Measurements from ENCODE around the gene RILP.
"Not testable (repeated sequence)": the region's sequence is repeated elsewhere in the genome, so short reads cannot be mapped to it uniquely, and the experiment has no call there.

RILP gene

GRCh38 chr17:1649844-1650501, at the start of gene RILP:
RILP (minus strand) TSS chr17:1649866; CDS start chr17:1649804, 62 bp downstream.
- no peak for DNase-seq (ENCODE audit: low read depth in 2 of 2)

GRCh38 chr17:1697681-1698080, 48.0 kb upstream of the RILP start:
- no peak for DNase-seq (ENCODE audit: low read depth in 2 of 2)

GRCh38 chr17:1695365-1695764, 45.7 kb upstream of the RILP start:
- no peak for DNase-seq (ENCODE audit: low read depth in 2 of 2)

- DNase-seq (ENCODE audit: low read depth in 2 of 2) = no peak
Observed at GRCh38 chr17:1693339-1693738, 43.7 kb upstream of the RILP start.

GRCh38 chr17:1690544-1691221, 41.0 kb upstream of the RILP start:
- no peak for DNase-seq (ENCODE audit: low read depth in 2 of 2)

- not testable (repeated sequence) for DNase-seq (ENCODE audit: low read depth in 2 of 2)
Observed at GRCh38 chr17:1688405-1688804, 38.7 kb upstream of the RILP start.

GRCh38 chr17:1686086-1686485, 36.4 kb upstream of the RILP start:
- no peak for DNase-seq (ENCODE audit: low read depth in 2 of 2)

GRCh38 chr17:1684378-1685189, 34.9 kb upstream of the RILP start, which contains the start of gene PRPF8:
PRPF8 (minus strand) TSS chr17:1684867; CDS start chr17:1684571, 296 bp downstream.
- peak; percentile 95 to 97 for DNase-seq (ENCODE audit: low read depth in 2 of 2)

GRCh38 chr17:1683459-1683858, 33.8 kb upstream of the RILP start:
- DNase-seq (ENCODE audit: low read depth in 2 of 2) = no peak

- no peak for DNase-seq (ENCODE audit: low read depth in 2 of 2)
Observed at GRCh38 chr17:1676401-1676800, 26.7 kb upstream of the RILP start.

GRCh38 chr17:1673041-1673785, 23.5 kb upstream of the RILP start:
- DNase-seq (ENCODE audit: low read depth in 2 of 2) = no peak

GRCh38 chr17:1663934-1664333, 14.3 kb upstream of the RILP start:
- not testable (repeated sequence) for DNase-seq (ENCODE audit: low read depth in 2 of 2)

- DNase-seq (ENCODE audit: low read depth in 2 of 2) = no peak
Observed at GRCh38 chr17:1661045-1661444, 11.4 kb upstream of the RILP start.

- DNase-seq (ENCODE audit: low read depth in 2 of 2) = no peak
Observed at GRCh38 chr17:1658100-1658499, 8.4 kb upstream of the RILP start.

GRCh38 chr17:1653735-1654134, 4.1 kb upstream of the RILP start:
- no peak for DNase-seq (ENCODE audit: low read depth in 2 of 2)

GRCh38 chr17:1652794-1653193, 3.1 kb upstream of the RILP start:
- DNase-seq (ENCODE audit: low read depth in 2 of 2) = not testable (repeated sequence)

- DNase-seq (ENCODE audit: low read depth in 2 of 2) = no peak
Observed at GRCh38 chr17:1651559-1651844, 1.8 kb upstream of the RILP start.

- no peak for DNase-seq (ENCODE audit: low read depth in 2 of 2)
Observed at GRCh38 chr17:1650731-1651558, 1.3 kb upstream of the RILP start.

GRCh38 chr17:1648963-1649843, 463 bp downstream of the RILP start:
- DNase-seq (ENCODE audit: low read depth in 2 of 2) = peak; percentile 90 to 91

Measured in stimulated activated CD8-positive, alpha-beta memory T cell treated with anti-CD3 and anti-CD28 coated beads, Interleukin-15, amount 100 ng/mL, for 48 hours (primary cell).